M059J (cell line): ENCODE results near the gene OTUD1. TPM values are rescaled to one million over a fixed set of nuclear protein-coding genes. Genes with fewer than 3 reads are reported as not detected.

Experiments
- DNase-seq: peaks from one replicate; pipeline ENCODE4 v3.0.0-alpha.2; 2012; ENCODE audit warnings: low read depth
- total RNA-seq: library from RNA; depleted of rRNA; stranded (reverse); fragments of >200 nt; shearing (Covaris generic); gene quantifications from 2 replicates; pipeline ENCODE4 v1.2.3, GENCODE V29; 2014

Gene OTUD1
- total RNA-seq, 1 experiment from 2014 or later: 3.4 TPM

DNA sequence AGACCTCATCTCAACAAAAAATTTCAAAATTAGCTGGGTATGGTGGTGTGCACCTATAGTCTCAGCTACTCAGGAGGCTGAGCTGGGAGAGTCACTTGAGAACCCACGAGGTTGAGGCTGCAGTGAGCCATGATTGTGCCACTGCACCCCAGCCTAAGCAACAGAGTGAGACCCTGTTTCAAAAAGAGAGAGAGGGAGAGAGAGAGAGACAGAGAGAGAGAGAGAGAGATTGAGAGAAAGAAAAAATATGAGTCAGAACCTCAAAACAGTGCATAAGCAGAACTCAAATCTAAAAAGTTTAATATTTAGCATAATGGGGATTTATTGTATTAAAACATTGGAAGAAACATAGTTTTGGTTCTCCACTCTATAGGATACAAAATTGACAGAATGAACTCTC lies 17.5 kb upstream of the OTUD1 start:
- DNase-seq: no peak

DNA sequence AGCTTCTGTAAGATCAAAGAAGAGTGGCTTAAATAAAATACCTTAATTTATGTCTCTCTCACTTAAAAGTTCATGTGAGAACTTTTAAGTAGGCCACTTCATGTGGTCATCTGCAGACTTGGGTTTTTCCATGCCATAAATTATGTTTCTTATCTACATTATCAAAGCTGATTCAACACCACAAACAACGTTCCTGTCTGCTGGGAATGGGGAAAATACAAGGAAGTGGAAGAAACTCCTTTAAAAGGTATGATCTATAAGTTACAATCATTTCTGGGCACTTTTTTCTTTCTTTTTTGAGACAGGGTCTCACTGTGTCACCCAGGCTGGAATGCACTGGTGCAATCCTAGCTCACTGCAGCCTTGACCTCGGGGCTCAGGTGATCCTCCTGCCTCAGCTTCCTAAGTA lies 16.9 kb upstream of the OTUD1 start:
- DNase-seq: peak; percentile 62

DNA sequence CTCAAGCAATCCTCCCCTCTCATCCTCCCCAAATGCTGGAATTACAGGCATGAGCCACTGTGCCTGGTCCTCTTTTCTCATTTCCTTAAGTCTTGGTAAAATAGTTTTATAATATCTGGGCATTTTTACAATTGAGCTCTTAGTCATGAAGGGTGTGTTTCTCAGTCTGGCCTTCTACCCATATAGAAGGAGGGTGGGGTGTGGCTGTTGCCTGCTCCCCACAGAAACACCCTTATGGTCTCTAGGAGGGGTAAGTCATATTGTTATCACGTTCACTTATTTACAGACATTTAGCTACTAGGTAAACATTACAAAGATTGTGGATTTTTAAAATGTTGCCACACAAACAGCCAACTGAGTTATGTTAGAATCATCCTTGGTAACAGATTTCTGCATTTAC lies 6.7 kb upstream of the OTUD1 start:
- no peak for DNase-seq

DNA sequence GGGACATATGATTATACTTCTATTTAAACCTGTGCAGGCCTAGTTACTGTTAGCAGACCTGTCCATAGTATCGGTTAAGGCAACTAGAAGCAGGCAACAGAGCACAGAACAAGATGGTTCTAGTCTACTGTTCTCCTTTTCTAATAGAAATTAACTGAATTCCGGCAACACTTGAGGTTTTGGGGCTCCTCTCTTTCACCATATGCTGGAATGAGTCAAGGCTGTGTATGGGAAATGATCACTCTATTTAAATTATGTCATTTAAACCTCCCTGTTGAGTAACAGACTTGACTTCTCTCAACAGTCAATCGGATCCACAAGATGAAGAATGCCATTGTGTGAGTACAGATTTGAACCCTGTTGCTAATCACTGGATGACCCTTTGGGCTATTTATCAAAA lies 6.2 kb upstream of the OTUD1 start:
- DNase-seq: no peak

DNA sequence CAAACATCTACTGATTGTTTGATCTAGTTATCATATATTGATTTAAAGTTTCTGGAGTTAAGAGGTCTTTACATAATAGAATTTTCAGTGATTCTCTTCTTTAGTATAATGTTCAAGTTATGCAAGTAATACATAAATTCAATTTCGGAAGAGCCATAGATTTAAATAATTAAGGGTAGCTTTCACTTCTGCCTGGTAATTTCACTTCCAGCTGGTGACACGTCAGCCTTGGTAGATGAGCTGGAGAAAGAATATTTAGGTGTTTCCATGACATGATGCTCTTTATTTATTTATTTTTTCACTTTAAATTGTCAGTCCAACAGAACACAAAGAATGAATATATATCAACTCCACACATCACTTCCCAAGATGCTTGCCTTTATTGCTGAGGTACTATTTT lies 5.2 kb upstream of the OTUD1 start:
- no peak for DNase-seq

DNA sequence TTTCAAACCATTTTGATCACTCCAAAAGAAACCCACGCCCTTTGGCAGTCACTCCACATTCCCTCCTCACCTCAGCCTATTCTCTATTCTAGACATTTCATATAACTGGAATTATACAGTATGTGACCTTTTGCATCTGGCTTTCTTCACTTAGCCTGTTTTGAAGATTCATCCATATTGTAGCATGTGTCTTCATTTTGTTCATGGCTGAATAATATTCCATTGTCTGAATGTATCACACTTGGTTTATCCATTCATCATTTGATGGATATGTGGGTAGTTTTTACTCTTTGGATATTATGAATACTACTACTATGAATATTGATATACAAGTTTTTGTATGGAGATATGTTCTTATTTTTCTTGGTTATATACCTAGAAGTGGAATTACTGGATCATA lies 3.5 kb upstream of the OTUD1 start:
- DNase-seq: no peak

DNA sequence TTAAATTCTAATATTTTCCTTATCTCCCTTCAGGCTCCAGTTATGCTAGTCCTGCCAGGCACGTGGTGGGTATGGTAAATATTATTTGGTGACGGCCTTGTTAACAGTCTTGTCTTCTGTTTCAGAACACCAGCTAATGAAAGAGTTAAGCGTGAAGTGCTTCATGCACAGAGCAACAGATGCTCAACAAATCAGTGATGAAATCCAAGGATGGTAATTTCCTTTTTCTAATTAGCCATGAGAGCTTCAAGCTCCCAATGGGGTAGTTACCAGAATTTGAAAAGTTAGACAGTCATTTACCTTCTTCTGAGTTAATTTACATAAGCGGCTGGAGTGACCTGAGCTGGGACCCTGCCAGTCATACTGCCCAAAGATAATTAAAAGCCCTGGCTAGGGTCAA lies 1.9 kb upstream of the OTUD1 start:
- DNase-seq: no peak

DNA sequence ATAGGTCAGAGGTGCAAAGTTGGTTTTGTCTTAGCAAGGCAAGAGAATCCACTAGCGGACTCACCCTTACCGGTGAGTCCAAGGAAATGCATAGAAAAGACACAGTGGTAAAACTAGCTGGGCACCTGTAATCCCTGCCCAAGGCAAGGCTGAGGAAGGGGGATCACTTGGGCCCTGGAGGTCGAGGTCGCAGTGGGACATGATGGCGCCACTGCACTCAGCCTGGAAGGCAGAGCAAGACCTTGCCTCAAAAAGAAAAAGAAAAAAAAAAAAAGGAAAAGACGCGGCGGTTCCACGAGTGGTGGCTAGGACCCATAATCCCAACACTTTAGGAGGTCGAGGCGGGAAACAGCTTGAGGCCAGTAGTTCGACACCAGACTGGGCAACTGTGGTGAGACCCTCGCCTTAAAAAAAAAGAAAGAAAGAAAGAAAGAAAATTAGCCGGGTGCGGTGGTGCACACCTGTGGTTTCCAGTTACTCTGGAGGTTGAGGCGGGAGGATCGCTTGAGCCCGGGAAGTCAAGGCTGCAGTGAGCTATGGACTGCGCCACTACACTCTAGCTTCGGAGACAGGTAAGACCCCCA lies 820 bp upstream of the OTUD1 start:
- no peak for DNase-seq

DNA sequence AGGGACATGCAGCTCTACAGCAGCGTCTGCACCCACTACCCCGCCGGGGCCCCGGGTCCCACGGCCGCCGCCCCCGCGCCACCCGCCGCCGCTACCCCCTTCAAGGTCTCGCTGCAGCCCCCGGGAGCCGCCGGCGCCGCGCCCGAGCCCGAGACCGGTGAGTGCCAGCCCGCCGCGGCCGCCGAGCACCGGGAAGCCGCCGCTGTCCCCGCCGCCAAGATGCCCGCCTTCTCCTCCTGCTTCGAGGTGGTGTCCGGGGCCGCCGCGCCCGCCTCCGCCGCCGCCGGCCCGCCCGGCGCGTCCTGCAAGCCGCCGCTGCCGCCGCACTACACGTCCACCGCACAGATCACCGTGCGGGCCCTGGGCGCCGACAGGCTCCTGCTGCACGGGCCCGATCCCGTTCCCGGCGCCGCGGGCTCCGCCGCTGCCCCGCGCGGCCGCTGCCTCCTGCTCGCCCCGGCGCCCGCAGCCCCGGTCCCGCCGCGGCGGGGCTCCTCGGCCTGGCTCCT lies 631 bp downstream of the OTUD1 start:
- DNase-seq: no peak

DNA sequence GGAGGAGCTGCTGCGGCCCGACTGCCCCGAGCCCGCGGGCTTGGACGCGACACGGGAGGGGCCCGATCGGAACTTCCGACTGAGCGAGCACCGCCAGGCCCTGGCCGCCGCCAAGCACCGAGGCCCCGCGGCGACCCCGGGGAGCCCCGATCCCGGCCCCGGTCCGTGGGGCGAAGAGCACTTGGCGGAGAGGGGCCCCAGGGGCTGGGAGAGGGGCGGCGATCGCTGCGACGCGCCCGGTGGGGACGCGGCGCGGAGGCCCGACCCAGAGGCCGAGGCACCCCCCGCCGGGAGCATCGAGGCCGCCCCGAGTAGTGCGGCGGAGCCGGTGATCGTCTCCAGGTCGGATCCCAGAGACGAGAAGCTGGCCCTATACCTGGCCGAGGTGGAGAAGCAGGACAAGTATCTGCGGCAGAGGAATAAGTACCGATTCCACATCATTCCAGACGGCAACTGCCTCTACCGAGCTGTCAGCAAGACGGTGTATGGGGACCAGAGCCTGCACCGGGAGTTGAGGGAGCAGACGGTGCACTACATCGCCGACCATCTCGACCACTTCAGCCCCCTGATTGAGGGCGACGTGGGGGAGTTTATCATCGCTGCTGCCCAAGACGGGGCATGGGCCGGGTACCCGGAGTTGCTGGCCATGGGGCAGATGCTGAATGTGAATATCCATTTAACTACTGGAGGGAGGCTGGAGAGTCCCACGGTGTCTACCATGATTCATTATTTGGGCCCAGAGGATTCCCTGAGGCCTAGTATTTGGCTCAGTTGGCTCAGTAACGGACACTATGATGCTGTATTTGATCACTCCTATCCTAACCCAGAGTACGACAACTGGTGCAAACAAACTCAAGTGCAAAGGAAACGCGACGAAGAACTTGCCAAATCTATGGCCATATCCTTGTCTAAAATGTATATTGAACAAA lies 1.4 kb downstream of the OTUD1 start:
- peak; percentile 34 for DNase-seq

DNA sequence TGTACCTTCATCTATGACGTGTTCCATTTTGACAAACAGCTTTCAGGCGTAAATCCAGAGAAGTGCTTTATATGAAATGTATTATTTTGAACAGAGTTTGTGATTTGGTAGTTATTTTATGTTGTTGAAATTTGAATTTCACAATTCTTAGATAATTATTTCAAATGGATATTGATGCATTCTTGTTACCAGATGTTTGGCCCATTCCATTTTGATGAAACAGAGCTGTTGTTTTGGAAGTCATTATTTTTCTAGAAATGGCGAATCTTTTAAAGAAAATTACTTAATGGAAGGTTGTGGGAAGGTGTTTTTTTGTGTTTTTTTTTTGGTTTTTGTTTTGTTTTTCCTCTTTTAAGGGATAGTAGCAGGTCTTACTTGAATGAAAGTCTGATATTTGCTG lies 2.4 kb downstream of the OTUD1 start:
- no peak for DNase-seq

DNA sequence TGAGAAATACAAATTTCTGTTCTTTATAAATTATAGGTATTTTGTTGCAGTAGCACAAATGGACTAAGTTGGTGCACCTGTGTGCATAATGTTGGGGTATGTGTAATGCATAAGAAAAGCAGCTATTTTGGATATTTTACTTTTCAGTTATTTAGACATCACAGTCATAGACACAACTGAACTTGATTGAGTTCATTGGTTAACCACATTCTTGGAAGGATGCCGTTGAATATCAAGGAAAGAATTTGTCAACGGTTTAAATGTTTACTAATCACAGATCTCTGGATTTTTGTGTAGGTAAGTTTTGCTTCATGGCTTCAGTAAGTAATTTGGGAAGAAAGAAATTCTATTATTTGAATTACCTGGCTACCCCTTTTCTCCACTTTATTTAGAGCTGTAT lies 4.1 kb downstream of the OTUD1 start:
- peak; percentile 66 for DNase-seq

DNA sequence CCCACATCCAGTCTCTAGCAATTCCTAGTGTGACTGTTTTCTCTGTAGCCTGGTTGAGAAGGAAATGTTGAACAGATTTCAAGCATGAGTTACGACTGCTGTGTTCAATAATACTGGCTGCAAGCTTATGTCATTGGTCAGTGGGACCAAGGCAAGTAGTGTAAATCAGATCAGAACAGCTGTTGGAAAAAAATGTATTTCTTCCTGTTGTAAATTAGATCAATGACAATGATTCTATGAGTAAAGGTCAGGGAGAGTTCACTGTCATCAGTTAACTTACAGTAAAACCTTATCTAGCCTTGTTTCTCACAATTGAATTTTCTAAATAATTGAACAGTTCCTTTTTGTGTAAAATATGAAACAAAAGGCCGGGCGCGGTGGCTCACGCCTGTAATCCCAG lies 6.7 kb downstream of the OTUD1 start:
- DNase-seq: no peak

DNA sequence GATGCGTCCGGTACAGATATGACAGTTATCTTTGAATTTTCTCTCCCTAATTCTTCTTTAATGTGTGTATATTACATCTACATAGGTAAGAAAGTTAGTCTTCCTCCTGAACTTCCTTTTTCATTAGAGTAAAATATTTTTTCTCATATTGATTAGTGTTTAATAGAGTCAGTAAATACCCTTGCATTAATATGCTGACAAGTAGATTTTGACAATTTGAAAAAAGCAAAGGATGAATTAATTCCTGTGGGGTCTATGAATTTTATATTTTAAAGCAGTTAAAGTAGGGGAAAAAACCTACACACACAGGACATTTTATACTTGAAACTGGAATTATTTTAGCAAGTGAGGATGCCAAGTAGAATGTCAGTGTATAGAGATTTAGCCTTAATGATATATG lies 9.4 kb downstream of the OTUD1 start:
- DNase-seq: no peak

DNA sequence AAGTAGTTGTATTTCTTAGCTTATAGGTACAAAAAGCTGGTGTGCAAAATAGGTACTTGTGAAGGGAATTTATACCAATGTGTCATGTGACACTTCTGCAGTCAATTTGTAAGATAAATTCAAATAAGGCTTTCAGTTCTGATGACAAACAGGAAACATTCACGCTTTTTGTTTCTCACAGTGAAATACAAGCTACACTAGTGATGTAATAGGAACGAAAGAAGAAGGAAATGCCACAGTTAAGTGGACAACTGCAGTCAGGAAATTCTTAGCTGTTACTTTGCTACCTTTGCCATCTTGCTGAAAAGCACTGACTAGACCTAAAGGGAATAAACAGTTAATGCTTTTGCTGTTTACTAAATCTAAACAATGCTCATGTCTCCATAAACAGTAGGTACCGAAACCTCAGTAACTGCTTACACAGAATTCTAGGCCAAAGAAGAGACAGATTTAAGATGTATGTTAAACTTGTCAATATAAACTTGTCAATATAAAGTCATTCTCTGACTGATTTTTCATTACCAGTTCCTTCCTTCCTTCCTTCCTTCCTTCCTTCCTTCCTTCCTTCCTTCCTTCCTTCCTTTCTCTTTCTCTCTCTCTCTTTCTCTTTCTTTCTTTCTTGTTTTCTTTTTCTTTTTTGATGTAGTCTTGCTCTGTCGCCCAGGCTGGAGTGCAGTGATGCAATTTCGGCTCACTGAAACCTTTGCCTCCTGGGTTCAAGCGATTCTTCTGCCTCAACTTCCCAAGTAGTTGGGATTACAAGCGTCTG lies 10.1 kb downstream of the OTUD1 start:
- peak; percentile 3 for DNase-seq

DNA sequence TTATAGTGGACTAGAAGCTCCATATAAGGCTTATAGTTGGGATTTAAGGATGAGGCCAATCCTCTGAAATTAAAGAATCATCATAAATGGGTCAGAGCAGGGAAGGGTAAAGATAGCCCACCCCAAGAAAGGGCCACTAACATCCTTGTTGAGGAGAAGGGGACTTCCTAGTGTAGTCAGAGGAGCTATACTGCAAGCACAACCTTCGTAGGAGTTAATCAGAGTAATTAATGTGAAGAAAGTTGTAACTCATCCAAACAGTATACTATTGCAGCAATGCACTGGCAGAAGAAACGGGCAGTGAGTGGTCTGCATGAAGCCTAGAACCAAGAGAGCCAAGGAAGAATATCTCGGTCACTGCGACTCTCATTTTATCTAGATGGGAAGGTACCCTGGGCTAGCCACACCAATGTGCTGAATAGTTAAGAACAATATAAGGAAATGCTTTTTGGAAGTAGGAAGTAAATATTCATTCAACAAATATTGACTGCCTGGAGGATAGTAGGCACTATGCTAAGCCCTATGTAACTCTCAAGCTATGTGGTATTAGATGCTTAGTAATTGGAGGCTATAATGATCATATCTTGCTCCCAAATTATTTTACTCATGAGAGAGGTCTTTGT lies 13.3 kb downstream of the OTUD1 start:
- no peak for DNase-seq

DNA sequence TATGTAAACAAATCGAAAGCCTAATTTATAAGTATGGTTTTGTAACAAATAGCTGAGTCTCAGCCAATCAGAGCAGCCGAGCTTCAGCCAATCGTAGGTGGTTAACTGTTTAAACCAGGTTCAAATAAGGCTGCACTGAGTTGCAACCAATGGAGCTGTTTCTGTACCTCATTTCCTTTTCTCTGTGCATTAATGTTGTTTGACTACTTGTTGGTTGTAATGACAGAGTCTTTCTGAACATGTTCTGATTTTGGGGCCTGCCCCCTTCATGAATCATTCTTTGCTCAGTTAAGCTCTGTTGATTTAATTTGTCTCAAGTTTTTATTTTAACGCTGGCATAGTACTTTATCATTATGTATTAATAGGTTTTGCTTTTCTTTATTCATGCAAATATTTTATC lies 14.6 kb downstream of the OTUD1 start:
- peak; percentile 3 for DNase-seq

DNA sequence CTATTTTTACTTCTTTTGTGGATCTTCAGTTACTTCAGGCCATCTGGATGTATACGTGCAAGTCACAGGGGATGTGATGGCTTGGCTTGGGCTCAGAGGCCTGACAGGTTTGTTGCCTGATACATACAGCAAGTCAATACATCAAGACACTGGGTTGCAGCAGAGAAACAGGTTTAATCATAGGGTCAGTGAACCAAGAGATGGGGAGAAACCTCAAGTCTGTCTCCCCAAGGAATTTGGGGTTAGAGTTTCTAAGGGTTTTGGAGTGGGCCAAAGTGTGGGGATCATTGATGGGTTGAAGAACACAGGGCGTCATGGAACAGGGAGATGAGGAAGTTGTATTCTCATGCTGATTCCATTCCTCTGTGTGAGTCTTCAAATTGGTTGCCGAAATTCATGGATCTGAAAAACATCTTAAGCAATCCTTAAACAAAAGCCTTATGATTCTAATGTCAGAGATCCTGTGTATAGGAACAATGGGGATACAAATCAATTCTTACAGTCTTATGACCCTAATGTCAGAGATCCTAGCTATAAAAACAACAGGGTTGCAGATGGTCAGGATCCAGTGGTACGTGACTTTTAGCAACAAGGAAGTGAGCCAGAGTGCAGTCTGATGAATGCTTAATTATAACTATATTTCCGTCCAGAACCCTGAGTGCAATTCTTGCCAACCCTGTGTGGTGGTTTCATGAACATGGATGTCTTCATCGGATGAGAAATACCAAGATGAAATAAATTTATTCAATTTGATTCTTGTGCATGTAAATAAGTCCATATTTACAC lies 18.9 kb downstream of the OTUD1 start:
- no peak for DNase-seq

DNA sequence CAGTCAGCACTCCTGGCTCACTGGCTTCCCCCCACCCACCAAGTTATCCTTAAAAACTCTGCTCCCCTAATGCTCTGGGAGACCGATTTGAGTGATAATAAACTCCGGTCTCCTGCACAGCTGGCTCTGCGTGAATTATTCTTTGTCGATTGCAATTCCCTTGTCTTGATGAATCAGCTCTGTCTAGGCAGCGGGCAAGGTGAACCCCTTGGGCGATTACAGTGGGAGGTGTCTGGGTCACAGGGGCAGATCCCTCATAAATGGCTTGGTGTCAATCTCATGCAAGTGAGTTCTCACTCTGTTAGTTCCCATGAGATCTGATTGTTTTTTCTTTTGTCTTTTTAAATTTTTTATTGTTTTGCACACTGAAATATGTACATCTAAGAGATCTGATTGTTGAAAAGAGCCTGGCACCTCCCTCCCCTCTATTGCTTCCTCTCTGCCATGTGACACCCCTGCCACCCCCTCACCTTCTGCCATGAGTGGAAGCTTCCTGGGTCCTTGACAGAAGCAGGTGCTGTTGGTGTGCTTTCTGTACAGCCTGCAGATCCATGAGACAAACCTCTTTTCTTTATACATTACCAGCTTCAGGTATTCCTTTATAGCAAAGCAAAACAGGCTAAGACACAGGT lies 20.5 kb downstream of the OTUD1 start:
- peak; percentile 25 for DNase-seq

DNA sequence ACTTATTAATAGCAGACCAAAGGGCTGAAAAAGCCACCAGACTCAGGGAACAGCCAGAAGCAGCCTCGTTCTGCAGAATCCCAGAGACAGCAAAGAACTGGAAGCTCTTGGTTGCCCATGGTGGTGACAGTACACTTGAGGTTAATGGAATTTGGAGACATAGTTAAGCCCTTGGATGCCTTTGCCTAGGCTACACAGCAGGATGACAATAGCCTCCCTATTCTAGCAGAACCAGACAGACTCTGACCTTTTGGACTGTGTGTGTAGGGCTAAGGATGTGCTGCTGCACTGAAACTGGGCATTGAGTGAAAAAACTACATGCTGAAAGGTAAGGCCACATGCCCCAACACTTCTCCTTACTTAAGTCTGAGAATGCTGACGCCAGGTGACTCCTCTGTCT lies 22.7 kb downstream of the OTUD1 start:
- peak; percentile 9 for DNase-seq

DNA sequence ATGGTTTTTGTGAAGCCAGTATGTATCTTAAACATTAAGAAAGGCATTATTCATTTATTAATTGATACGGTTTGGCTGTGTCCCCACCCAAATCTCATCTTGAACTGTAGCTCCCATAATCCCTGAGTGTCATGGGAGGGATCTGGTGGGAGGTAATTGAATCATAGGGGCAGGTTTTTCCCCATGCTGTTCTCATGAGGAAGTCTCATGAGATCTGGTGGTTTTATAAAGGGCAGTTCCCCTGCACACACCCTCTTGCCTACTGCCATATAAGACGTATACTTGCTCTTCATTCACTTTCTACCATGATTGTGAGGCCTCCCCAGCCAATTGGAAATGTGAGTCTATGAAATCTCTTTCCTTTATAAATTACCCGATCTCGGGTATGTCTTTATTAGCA lies 28.1 kb downstream of the OTUD1 start:
- no peak for DNase-seq
